Activated CD4-positive, alpha-beta T cell treated with anti-CD3 and anti-CD28 coated beads for 1 hour (primary cell): Measurements from ENCODE around the gene MYLIP.
"Not testable (repeated sequence)": the region's sequence is repeated elsewhere in the genome, so short reads cannot be mapped to it uniquely, and the experiment has no call there.

Source experiments
- DNase-seq: peaks from one replicate; pipeline ENCODE4 v3.0.0-alpha.2; 2020

Gene MYLIP

GRCh38 chr6:16146028-16146427 is 17.1 kb downstream of the MYLIP start:
- no peak for DNase-seq

GRCh38 chr6:16146527-16146955 is 17.7 kb downstream of the MYLIP start:
- DNase-seq = no peak

DNA sequence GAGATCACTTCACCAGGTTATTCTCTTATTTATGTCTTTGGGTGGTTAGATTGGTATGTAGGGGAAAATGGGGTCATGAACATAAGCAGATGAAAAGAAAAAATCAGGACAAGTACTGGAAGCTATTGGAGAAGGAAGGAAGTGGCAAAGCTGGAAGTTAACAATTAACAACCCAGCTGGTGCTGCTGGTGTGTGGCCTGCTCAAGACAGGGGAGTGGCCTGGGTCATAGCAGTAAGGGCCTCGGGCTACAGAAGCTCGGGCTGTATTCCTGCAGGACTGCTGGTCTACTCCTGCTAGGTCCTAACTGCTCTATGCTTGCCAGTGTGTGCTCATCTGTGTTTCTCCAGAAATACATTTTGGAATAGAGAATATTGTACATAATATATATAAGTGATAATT is 19.6 kb downstream of the MYLIP start:
- no peak for DNase-seq

- DNase-seq = no peak
These were observed 20.4 kb downstream of the MYLIP start for GRCh38 chr6:16149305-16149704.

DNA sequence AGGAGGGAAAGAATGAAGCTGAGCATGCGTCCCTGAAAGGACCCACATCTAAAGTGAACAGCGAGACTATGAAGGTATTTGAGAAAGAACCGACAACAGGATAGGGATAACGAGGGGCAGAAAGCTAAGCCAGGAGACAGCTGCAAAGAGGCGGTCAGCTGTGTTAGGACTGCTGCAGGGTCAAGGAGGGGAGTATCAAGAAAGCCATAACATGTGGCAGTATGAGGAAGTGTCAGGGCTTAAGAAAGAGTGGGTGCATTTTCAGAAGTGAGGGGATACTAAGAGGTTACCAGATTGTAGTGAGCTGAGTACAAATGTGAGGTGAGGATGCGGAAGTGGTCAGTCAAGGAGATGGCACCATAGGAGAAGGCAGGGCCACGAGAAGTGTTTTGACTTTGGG is 21.2 kb downstream of the MYLIP start:
- DNase-seq = no peak

DNA sequence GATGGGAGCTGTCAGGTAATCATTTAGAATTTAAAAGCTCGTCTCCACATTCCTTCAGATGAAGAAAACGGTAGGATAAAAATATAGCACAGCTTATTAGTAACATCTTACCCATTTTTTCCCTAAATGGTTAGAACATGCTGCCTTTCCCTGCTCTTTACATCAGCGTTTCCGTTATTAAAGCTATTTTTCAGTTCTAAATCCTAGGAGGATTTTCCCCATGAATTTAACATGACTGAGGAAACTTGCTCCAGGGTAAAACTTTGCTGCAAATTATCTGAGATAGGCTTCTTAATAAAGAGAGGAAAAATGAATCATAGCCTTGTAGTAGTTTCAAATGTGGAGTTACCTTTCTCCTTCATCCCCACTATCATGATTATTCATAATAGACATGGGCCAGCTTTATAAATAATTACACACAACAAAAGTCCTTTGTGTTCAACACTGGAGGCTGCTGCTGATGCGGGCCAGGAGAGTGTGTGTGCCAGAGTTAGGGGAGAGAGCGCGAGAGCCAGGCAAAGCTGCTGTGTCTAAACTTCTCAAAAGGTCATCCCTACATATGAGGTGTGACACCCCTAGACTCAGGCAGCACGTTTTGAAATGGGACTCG is 24.4 kb downstream of the MYLIP start:
- DNase-seq = no peak

- DNase-seq = no peak
These were observed 26.0 kb downstream of the MYLIP start for GRCh38 chr6:16154904-16155303.

DNA sequence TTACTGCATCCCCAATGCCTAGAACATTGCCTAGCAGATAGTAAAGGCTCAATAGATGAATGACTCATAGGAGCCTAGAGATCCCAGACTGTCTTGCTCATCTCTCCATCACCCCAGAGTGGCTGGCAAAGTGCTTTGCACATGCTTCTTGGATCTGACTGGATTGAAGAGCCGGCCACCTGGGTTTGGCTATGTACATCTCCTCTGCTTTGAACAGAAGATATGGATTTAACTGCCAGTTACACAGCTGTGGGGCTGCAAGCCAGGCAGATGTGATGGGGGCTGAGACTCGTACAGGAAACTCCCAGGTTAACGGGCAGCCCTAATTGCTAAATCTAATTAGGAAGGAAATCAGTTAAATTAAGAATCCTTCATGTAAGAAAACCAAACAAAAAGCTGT is 28.6 kb downstream of the MYLIP start:
- DNase-seq = no peak

- DNase-seq = no peak
These were observed 29.0 kb downstream of the MYLIP start for GRCh38 chr6:16157909-16158308.

DNA sequence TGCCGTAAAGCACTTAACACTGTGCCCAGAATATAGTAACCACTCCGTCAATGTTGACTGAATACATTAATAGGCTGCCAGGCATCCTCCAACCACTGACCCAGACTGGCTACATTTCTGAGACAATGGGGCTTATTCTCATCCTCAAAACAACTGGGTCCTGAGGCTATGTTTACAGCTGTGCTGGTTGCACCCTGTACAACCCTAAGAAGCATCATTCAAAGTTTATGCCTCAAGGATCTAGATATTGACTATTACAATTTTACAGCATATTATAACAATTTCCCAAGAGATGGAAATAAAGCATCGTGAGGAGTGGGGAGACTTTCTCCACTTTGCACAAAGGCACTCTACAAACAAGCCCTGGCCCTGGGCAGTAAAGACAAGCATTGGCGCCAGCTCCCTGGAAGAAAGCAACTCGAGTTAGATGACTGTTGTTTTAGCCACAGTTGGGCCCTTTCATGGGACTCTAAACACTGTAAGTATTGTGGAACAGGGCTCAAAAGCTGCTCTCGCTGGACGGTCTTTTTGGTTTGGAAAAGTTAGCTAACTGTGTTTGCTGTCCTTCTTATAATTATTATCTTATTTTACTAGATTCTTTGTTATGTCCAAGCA is 30.2 kb downstream of the MYLIP start:
- DNase-seq = no peak

- DNase-seq = no peak
These were observed 31.9 kb downstream of the MYLIP start for GRCh38 chr6:16160794-16161193.

DNA sequence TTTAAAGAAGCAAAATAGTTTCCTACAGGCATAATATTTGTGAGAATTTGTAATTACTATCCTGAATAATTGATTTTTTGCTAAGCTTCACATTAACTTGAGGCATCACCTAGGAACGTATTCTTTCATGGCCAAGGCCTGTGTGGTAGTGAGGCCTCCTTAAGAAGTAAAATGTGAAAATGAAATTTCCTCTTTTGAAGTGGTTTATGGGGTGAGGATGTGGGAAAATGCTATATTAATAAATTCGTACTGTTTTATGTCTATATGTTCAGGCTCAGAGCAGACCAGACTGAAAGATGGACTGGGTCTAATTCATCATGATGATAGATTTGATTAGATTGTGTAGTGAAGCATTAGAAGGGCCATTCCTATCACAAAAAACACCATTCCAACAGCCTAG is 33.1 kb downstream of the MYLIP start:
- no peak for DNase-seq

DNA sequence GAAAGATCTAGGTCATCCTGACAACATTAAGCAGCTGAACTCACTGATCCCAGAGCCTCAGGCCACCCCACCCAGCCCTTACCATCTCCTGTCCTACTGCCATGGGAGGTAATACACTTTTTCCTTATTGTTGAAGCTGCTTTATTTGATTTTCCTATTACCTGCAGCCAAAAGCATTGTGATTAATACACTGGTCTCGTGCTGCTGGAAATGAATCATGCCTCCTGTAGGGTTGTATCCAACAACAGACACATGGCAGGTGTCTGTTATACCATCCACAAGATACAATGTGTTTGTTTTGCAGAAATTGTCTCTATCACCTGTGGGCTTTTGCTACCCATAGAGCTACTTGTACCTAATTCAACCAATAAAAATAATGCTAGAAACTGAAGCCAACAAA is 34.2 kb downstream of the MYLIP start:
- no peak for DNase-seq

DNA sequence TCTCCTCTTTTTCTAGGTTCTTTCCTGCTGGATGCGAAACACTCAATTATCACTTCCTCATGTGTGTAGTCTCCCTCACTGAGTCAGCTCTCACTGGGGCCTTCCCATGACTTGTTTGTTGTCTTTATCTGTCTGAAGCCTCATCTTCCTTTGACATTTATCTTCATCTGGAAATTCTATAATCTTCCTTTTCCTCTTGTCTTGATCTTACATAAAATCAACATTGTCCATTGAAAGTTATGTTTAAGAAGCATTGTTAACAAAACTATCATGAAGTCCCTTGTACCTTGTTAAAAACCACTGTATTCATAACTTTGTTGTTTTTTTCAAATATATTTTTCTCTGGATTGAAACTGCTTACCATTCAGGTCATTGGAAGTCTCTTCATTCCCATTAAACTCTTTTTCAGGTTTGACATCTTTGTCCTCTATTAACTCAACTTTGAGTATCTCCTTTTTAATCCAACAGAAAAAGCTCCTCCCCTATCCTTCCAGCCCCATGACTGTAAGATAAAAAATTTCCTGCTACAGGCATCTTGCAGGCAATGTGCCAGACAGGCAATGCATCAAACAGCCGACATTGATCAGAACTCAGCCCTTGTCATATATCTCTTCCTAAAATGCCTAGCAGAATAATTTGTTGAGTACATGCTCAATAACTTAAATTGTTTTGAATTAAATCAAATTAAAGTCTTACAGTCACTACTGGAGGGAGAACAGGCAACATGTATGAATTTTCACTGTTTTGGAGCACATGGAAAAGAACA is 34.8 kb downstream of the MYLIP start:
- DNase-seq = no peak

- no peak for DNase-seq
These were observed 36.8 kb downstream of the MYLIP start for GRCh38 chr6:16165641-16166040.

DNA sequence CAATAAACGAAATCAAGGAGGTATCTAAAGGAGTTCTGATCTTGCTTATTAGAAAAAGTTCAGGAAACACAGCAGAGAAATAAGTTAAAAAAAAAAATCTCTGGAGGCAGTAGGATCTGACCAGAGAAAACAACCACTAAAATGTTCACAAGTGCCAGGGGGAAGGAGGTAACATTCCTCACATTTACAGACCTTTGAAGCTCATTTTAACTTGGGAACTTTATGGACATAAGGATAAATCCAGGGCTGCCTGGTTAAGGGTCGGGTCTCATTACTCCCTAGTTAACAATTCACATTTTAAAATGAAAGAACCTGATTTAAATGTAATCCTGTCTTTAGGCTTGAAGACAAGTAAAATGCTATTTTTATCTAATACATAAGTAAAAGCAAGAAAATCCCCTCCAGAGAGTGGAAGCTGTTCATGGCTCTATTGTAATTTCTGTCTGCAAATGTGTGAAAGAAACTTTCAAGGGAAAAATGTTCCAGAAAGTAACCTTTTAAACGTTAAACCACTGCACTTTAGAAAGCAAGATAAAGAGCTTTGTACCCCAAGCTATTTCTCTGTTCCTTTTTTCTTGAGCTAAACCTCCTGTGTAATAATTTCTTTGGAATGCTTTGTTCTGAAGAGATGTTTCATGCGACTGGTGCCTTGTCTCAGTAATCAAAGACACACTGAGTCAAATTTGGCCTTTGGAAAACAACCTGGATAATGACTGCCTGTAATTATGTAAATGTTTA is 38.2 kb downstream of the MYLIP start:
- DNase-seq = no peak

DNA sequence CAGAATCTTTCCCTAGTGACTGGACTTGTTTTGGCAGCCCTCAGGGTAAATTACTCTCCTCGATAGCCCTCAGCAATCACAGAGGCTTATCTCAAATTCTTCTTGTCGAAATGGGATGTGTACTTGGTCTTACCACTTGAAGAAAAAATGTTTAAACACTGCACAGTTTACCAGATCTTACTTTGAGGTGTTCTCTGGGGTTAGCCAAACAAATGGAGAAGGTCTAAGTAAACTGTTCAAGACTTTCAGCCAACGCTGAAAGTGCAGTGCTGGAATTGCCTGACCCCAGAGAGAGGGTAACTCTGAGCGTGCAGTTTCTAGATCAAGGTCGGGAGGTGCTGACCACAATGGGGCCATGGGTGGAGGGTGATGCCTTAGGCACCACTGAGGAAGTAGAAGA is 39.2 kb downstream of the MYLIP start:
- DNase-seq = no peak

GRCh38 chr6:16168858-16169257 is 40.0 kb downstream of the MYLIP start:
- no peak for DNase-seq

- DNase-seq = no peak
These were observed 42.5 kb downstream of the MYLIP start for GRCh38 chr6:16171400-16171799.

GRCh38 chr6:16173167-16173940 is 44.5 kb downstream of the MYLIP start:
- no peak for DNase-seq

DNA sequence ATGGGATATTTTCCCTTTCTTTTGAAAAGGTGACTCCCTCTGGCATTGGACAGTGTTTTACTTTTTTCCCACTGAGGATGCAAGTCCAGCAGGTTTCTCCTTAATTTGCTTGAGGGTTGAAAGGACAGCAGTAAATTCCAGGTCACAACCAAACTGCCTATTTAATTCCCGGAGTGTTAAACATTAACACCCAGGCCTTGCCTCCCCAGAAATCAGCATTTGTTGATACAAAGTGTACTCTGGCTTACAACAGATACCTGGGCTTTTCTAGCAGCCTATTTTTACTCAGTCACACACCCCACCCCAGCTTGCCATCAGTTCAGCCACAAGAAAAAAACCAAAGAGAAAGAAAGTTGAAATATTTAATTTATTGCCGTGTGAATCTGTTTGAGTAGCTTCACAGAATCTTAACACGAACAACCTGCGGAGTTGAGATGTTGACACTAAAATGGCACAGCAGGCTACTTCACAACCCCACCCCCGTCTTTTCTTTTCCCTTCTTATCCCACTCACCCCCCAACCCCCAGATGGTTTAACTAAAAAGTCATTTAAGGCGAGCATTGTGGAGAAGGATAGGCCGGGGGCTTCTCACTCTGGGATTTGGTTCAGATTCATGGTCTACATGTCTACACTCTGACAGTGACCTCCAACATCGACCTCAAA is 45.7 kb downstream of the MYLIP start:
- no peak for DNase-seq

DNA sequence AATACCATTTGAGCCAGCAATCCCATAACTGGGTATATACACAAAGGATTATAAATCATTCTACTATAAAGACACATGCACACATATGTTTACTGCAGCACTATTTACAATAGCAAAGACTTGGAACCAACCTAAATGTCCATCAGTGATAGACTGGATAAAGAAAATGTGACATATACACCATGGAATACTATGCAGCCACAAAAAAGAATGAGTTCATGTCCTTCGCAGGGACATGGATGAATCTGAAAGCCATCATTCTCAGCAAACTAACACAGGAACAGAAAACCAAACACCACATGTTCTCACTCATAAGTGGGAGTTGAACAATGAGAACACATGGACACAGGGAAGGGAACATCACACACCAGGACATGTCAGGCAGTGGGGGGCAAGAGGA is 47.7 kb downstream of the MYLIP start:
- DNase-seq = not testable (repeated sequence)
